NCI-H1436 treated with DMSO at 0.1 percent for 48 hours (cell line): ENCODE data around the gene LMX1B.

Source experiments
- DNase-seq: peaks from one replicate; lab custom pipeline; 2025; lab: John Stamatoyannopoulos, UW

LMX1B gene

DNA sequence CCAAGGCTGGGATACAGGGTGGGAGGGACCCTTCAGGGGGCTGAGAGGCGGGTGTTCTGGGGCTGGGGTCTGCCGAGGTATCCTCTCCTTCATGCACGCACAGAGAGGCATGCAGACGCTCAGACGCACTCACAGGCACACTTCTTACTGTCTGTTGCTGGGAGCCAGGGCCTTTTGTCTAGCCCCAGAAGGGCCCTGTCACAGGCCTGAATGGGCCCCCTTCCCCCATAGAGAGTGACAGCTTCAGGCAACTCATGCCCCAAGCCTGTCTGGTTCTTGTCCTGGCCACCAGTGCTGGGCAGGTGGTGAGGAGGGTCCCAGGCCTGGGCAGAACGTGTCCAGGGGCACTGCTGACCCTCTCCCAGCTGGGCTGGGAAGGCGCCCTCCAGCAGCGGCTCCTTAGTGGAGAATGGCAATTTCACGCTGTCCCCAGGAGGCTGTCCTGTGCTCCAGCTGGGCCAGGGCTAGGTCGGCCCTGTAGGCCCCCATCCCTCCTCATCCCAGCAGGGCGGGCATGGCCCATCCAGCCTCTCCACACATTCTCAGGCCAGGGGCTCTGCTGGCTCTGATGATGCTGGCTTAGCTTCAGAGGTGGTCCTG lies 45.3 kb downstream of the LMX1B start:
- DNase-seq: no peak

DNA sequence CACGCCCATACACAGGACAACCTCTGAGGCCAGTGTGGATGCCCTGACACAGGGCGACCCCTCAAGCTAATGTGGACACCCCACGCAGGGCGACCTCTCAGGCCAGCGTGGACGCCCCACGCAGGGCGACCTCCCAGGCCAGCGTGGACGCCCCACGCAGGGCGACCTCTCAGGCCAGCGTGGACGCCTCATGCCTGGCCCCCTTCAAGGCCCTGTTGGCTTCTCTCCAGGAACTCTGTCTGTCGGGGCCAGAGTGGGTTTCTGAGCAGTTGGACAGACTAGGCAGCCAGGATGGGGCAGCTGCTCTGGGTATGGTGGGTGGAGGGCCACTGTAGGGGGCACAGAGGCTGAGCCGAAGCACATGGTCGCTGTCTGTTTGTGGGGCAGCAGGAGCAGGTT lies 47.4 kb downstream of the LMX1B start:
- no peak for DNase-seq

DNA sequence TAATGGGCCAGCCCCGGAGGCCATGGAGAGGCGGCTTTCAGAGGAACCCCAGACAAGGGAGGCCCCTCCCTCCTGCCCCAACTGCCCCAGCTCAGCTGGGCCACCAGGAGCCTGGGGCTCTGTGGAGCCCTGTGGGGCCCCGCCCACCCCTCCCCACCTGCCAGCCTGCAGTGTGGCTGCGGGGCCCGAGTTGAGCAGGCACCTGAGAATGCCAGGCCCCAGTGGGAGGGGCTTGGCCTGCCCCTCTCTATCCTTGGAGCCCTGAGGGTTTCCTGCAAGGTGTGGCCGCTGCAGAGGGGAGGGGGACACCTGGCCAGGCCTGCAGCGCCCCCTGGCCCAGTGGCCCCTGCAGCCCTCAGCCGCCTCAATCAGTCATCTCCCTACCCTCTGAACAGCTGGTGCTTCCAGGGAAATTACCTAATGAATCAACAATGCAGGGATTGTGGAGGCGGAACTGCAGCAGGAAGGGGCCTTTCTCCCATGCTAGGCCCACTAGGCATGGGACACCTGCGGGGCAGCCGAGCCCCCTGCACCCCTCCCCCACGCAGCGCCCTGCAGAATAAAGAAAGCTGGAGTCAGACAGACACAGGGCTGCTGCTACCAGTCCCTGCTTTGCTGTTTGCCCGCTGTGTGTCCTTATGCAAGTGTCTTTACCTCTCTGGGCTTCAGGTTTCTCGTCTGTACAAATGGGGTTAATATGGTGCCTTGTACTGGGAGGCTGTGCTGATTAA lies 48.0 kb downstream of the LMX1B start:
- no peak for DNase-seq

- no peak for DNase-seq
Observed at GRCh38 chr9:126663661-126664072, 49.9 kb downstream of the LMX1B start.

DNA sequence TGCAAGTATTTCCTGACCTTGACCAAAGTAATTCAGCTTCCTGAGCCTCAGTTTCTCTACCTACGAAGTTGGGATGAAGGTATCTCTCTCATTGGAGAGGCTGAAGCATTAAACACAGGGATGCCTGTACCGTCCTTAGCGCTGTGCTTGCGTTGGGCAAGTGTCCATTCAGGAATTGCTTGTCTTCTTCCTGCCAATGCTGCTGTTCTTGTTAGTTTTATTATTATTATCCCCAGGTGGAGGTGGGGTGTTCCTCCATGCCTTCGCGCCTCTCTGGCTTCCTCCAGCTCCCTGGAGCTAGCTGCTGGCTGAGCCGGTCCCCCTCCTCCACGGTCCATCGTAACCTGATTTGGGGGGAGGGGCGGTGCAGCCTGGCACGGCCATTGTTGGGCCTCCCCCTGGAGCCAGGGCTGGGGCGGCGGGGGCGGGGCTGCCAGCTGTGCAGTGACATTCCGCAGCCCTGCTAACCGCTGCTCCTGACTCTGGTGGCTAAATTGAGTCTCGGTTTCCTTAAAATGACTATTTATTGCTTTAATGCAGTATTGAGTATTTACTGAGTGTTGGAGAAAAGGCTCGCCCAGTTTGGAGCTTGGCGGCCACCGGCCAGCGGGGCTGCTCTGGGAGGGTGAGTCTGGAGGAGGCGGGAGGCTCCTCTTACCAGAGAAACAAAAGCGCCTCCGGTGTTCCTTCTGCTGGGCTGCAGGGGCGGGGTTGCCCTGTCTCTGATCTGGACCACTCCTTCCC lies 51.3 kb downstream of the LMX1B start:
- DNase-seq: no peak

- no peak for DNase-seq
Observed at GRCh38 chr9:126665644-126666035, 51.9 kb downstream of the LMX1B start.

GRCh38 chr9:126666155-126666803 lies 52.6 kb downstream of the LMX1B start:
- DNase-seq: no peak

DNA sequence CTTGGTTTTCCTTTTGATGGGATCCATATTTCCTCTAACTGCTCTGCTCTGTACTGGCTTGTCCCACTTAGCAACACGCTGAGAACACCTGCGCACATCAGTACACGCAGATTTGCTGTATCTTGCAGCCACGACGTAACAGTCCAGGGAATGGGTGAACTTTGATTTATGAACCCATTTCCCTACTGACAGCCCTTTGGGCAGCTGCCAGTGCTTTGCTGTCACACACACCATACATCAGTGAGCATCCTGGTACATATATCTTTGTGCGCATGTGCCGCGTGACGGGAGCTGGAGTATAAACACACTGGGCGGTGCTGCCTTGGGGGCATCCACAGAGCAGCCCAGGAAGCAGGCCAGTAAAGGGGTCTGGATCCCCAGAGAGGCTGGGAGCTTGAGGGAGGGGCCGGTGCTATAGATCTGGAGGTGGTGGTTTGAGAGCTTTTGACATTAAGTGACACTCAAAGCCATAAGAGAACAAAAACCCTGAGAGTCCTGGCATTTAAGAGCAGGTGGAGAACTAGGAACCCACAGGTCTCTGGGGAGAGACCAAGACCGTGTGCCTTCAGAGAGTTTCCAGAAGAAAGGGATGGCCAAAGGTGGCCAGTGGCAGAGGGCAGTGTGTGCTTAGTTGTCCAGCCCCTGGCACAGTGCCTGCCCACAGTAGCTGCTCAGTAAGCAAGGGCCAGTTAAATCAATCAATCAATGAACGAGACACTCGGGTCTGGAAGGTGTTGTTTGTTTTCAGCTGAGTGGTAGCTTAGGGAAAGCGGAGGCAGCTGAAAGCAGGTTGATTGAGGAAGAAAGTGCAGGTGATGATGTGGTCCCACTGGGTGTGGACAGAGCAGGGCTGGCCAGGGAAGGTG lies 53.7 kb downstream of the LMX1B start:
- peak; percentile 16 for DNase-seq

DNA sequence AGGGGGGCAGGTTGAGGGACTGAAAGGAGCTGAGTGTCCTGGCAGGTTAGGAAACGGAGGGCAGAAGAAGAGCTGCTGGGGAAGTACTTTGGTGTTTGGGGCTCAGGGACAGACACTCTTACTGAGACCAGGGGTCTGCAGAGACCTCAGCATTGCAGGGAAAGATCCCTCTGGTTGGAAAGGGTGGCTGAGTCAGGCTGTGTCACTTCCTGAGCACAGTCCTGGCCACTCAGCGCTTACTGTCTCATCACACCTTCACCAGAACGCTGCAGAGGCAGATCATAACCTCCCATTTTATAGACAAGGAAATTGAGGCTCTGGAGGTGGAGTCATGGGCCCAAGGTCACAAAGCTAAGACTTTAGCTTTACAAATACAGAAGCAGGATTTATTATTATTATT lies 54.3 kb downstream of the LMX1B start:
- no peak for DNase-seq

GRCh38 chr9:126669108-126669507 lies 55.4 kb downstream of the LMX1B start:
- DNase-seq: no peak

- DNase-seq: no peak
Observed at GRCh38 chr9:126670270-126670669, 56.5 kb downstream of the LMX1B start.

DNA sequence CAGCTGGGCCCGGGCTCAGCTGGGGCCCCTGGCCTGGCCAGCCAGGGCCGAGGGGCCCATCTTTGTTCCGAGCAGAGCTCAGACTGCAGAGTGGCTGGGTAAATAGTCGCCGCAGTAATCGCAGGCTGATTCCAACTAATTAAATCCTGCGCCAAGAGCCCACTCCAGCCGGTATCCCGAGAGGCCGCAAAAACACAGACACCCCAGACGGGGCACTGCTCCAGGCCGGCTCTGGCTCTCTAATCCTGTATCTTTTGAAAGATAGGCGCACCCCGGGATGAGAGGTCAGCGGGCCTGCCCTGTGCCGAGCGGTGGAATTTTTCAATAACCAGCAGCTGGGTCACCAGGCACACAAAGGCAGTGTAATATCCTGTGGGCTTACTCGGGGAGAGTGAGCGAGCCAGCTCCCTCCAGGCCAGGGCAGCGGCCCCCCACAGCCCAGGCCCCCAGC lies 57.7 kb downstream of the LMX1B start:
- DNase-seq: no peak

DNA sequence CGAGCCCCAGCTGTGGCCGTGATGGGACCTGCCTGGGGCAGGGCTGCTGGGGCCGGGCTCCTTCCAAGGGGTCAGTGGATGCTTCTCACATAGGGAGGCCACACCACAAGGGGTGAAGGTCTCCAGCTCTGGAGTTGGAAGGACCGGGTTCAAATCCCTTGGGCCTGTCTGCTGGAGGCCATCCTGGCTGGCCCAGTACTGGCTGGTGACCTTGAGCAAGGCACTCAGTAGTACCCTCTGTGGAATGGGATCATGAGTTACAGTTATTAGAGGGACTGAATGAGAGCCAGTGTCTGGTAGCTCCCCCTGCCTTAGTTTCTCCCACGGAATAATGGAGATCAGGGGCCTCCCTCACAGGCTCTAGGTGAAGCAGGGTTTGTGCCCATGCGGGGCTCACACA lies 58.3 kb downstream of the LMX1B start:
- no peak for DNase-seq

GRCh38 chr9:126672634-126673284 lies 59.0 kb downstream of the LMX1B start:
- DNase-seq: no peak

DNA sequence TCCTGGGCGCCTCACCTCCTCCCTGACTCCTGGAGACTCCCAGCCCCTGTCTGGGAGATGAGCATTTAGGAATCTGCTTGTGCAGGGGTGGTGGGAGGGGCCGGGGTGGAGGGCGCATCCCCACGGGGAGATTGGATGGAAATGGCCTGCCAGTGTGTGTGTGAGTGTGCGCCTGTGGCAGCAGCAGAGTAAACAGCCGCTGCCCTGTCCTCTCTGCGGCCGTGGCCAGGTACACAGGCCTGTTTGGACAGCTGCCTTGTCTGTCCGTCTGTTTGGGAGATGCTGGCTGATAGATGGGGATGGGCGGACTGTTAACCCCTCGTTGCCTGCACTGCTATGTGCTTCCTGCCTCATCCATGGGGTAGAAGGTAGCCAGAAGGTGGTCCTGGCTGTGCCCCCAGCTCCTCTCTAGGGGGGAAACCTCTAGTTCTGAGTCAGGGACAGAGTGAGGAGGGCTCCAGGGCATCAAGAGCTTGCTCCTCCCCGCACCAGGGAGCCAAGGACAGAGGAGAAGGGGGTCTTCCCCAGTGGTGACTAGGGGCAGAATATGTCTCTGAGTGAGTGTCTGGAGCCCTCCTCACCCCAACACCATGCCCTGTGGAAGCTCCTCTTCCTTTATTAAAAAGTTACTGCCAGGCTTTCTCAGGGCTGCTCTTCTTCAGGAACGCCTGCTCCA lies 60.1 kb downstream of the LMX1B start:
- no peak for DNase-seq

DNA sequence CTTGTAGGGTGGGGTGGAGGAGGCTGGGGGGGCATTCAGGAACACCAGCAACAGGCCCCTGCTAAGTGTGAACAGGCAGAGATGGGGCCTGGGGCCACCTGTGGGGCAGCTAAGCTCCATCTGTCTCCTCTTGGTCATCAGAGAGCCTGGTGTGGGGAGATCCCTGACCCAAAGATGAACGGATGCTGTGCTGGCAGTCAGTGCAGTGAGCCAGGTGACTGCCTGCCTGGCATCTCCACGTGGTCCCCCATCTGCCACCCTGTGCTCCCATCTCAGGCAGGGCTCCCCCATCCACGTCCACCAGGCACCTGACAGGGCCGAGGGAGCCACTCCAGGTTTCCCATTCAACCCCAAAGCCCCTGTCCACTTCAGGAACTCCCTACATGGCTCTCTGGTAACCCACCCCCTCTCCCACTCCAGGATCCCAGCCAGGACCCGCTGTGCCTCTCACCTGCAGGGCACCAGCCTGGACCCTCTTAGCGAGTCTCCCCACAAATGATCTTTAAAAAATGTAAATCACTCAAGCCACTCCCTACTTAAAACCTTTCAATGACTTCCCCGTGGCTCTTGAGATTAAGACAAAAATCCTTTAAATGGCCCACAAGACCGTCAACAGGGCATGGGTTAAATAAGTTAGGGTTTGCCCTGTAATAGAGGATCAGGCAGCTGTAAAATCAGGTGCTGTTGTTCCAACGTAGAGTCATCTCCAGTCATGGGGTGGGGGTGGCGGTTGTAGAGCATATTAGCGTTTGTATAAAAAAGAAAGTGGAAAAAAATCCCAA lies 60.8 kb downstream of the LMX1B start:
- no peak for DNase-seq

- DNase-seq: no peak
Observed at GRCh38 chr9:126675147-126675467, 61.4 kb downstream of the LMX1B start.

DNA sequence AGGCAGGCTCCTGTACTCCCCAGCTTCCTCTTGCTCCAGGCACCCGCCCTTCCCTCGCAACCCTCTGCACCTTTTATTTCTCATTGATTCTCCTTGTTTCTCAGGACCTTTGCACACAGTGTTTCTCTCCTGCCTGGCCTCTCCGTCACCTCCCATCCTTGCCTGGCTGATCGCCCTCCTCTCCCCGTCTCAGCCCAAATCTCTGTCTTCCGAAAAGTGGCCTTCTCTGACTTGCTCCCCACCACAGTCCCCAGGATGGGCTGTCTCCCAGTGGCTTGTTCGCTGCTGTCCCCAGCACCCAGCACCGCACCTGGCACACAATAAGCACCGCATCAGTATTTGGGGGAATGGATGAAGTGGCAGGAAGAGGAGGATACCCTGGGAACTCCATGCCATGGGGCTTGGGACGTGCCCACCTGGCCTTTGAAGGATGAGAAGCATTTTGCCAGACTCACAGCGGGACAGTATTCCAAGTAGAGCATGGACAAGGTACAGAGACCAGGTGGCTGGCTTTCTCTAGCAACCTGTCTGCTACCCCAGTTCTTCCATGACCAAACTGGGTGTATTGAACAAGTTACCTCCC lies 62.5 kb downstream of the LMX1B start:
- DNase-seq: no peak

- no peak for DNase-seq
Observed at GRCh38 chr9:126676685-126677143, 63.0 kb downstream of the LMX1B start.
